Bronchus fibroblast of lung (primary cell): Measurements from ENCODE around the gene APLP1. TPM values are rescaled to one million over a fixed set of nuclear protein-coding genes. Genes with fewer than 3 reads are reported as not detected.

ENCODE experiments used
- total RNA-seq: library from RNA; depleted of rRNA; stranded (reverse); fragments of >200 nt; gene quantifications from 2 replicates; pipeline ENCODE4 v1.2.3, GENCODE V29; 2015

APLP1 gene
- total RNA-seq: 2.4 and 5.9 TPM in 2 replicates

DNA sequence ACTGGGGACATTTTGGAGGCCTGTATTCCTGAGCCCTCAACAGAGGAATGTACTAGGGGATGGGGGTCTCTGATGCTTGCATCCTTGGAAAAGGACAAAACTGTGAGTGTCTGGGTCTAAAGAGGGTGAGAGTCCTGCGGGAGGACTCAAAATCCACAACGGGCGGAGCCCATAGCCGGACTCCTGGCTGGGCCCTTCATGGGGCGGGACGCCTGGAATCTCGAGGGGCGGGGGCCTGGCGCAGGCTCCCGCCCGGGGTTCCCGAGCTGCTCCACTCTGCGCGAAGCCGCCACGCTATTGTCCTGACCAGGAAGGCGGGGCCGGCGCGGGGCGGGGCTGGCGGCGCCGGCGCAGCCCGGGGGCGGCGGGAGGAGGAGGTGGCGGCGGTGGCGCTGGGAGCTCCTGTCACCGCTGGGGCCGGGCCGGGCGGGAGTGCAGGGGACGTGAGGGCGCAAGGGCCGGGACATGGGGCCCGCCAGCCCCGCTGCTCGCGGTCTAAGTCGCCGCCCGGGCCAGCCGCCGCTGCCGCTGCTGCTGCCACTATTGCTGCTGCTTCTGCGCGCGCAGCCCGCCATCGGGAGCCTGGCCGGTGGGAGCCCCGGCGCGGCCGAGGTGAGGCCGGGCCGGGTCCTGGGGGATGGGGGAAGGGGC lies at the start of gene APLP1:
Gene APLP1 (plus strand): TSS at position 403 of the 651 bp plus-strand sequence. CDS start 63 bp downstream, at position 466.

DNA sequence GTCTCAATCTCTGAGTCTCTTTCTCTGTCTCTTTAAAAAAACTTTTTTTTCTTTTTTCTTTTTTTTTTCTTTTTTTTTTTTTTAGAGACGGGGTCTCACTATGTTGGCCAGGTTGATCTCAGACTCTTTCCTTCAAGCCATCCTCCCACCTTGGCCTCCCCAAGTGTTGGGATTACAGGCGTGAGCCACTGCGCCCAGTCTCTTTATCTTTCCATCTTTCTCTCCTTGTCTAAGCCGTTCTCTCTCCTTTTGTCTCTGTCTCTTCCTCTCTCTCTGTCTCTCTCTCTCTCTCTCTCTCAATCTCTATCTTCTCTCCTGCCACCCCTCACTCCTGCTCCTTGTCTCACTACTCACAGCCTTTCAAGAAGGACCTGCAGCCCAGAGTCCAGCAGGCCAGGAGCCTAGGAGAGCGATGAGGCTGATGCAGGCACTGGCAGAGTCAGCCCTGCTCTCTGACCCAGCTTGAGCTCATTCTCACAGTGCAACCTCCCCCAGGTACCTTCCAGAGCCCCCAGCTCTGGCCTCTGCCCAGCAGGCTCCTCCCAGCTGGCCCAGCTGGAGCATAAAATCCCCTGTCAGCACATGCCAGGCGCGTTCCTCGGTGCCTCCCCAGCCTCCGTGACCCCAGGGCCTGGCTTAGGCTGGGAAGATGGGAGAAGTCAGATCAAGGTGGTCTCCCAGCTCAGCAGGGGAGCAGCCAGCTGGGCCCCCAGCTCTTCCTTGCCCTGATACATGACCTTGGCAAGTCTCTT lies 16.2 kb upstream of the APLP1 start, which contains the start of gene NPHS1:
Gene NPHS1 (minus strand): TSS at position 476 of the 752 bp plus-strand sequence. CDS start 667 bp downstream, outside the sequence.

DNA sequence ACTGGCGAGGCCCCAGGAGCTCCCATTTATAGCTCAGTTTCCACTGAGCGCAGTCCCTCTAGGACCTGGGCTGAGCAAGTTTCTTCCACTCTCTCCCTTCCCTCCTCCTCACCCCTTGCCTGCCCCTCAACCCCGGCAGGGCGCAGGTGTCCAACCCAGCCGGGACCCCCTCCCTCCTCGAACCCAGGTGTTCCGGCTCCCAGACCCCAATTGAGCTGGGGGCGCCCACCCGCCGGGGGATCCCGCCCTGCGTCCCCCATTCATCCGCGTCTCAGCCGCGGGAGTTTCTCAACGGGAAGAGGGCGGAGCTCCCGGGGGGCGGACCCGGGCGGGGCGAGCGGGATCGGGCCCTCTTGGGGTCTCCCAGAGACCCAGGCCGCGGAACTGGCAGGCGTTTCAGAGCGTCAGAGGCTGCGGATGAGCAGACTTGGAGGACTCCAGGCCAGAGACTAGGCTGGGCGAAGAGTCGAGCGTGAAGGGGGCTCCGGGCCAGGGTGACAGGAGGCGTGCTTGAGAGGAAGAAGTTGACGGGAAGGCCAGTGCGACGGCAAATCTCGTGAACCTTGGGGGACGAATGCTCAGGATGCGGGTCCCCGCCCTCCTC lies 11.7 kb upstream of the APLP1 start, which contains the start of gene KIRREL2:
Gene KIRREL2 (plus strand): TSS at position 366 of the 604 bp plus-strand sequence. CDS start 209 bp downstream, at position 575.

GRCh38 chr19:35901854-35902661 lies 33.7 kb downstream of the APLP1 start, which contains the start of gene HCST:
HCST (plus strand) TSS chr19:35902529; CDS start chr19:35902594, 65 bp downstream.

DNA sequence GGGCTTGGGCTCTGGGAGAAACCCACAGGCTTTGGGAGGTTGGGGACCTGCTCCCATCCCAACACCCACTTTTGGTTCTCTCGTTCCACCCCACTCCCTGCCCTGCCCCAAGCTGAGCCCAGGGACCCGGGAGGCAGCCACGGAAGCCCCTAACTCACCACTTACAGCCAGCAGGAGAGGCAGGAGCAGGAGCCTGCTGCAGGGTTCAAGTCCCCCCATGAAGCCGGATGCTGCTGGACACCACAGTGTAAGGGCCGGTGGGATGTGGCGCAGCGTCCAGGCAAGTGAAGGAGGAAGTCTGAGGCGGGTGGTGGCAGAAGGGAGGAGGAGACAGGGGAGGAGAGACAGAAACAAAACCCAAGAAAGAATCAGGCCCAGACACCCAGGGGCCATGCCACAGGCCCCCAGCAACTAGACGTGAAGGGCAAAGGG lies 39.7 kb downstream of the APLP1 start, which contains the start of gene TYROBP:
Gene TYROBP (minus strand): TSS at position 286 of the 432 bp plus-strand sequence. CDS start 67 bp downstream, at position 219.

Other genes starting within 250 kb of the APLP1 start
- 99.4 and 108 TPM in 2 replicates for gene RBM42, start 239.5 kb upstream of the APLP1 start, total RNA-seq
- 0.89 and 1.5 TPM in 2 replicates for gene ETV2, start 226.8 kb upstream of the APLP1 start, total RNA-seq
- 752 and 847 TPM in 2 replicates for gene COX6B1, start 220.3 kb upstream of the APLP1 start, total RNA-seq
- gene UPK1A, start 202.1 kb upstream of the APLP1 start, total RNA-seq: not detected in 2 replicates
- gene ZBTB32, start 164.0 kb upstream of the APLP1 start, total RNA-seq: not detected in 2 replicates
- 9.2 and 12.0 TPM in 2 replicates for gene KMT2B, start 150.6 kb upstream of the APLP1 start, total RNA-seq
- gene IGFLR1, start 126.1 kb upstream of the APLP1 start, total RNA-seq: 19.0 and 26.1 TPM in 2 replicates
- 7.3 and 15.8 TPM in 2 replicates for gene U2AF1L4, start 123.2 kb upstream of the APLP1 start, total RNA-seq
- 45.3 and 47.9 TPM in 2 replicates for gene PSENEN, start 122.9 kb upstream of the APLP1 start, total RNA-seq
- 15.3 TPM in 2 replicates for gene LIN37, start 120.0 kb upstream of the APLP1 start, total RNA-seq
- gene HSPB6, start 111.5 kb upstream of the APLP1 start, total RNA-seq: 20.1 and 22.5 TPM in 2 replicates
- 8.1 and 8.5 TPM in 2 replicates for gene PROSER3, start 110.4 kb upstream of the APLP1 start, total RNA-seq
- 6.5 and 14.1 TPM in 2 replicates for gene ARHGAP33, start 93.0 kb upstream of the APLP1 start, total RNA-seq
- not detected in 2 replicates for gene PRODH2, start 55.7 kb upstream of the APLP1 start, total RNA-seq
- not detected in 2 replicates for gene NPHS1, start 16.1 kb upstream of the APLP1 start, total RNA-seq
- under 0.01 TPM in 2 replicates for gene KIRREL2, start 11.7 kb upstream of the APLP1 start, total RNA-seq
- gene NFKBID, start 32.0 kb downstream of the APLP1 start, total RNA-seq: 3.0 and 3.4 TPM in 2 replicates
- gene HCST, start 34.0 kb downstream of the APLP1 start, total RNA-seq: not detected in 2 replicates
- gene TYROBP, start 39.7 kb downstream of the APLP1 start, total RNA-seq: not detected in 2 replicates
- 3.9 and 6.1 TPM in 2 replicates for gene LRFN3, start 67.8 kb downstream of the APLP1 start, total RNA-seq
- 20.0 and 20.5 TPM in 2 replicates for gene SDHAF1, start 126.6 kb downstream of the APLP1 start, total RNA-seq
- 0.15 and 0.17 TPM in 2 replicates for gene SYNE4, start 140.2 kb downstream of the APLP1 start, total RNA-seq
- 23.7 and 29.6 TPM in 2 replicates for gene ALKBH6, start 145.6 kb downstream of the APLP1 start, total RNA-seq
- 5.5 and 6.7 TPM in 2 replicates for gene CLIP3, start 164.3 kb downstream of the APLP1 start, total RNA-seq
- 7.6 and 7.7 TPM in 2 replicates for gene THAP8, start 185.7 kb downstream of the APLP1 start, total RNA-seq
- gene WDR62, start 186.3 kb downstream of the APLP1 start, total RNA-seq: 12.2 and 12.9 TPM in 2 replicates
- not detected in 2 replicates for gene OVOL3, start 242.6 kb downstream of the APLP1 start, total RNA-seq
- gene POLR2I, start 246.3 kb downstream of the APLP1 start, total RNA-seq: 74.6 and 100 TPM in 2 replicates
- 422 and 426 TPM in 2 replicates for gene TBCB, start 246.9 kb downstream of the APLP1 start, total RNA-seq